ENCODE measurements around the gene SIAH1. TPM values are rescaled to one million over a fixed set of nuclear protein-coding genes. Genes with fewer than 3 reads are reported as not detected.

The SIAH1 gene
- total RNA-seq, 1 experiment from 2014 or later: 29.9 TPM

- no peak overlapping the region for H3K27ac Mint-ChIP-seq
- TF ChIP-seq, protein P1, sequence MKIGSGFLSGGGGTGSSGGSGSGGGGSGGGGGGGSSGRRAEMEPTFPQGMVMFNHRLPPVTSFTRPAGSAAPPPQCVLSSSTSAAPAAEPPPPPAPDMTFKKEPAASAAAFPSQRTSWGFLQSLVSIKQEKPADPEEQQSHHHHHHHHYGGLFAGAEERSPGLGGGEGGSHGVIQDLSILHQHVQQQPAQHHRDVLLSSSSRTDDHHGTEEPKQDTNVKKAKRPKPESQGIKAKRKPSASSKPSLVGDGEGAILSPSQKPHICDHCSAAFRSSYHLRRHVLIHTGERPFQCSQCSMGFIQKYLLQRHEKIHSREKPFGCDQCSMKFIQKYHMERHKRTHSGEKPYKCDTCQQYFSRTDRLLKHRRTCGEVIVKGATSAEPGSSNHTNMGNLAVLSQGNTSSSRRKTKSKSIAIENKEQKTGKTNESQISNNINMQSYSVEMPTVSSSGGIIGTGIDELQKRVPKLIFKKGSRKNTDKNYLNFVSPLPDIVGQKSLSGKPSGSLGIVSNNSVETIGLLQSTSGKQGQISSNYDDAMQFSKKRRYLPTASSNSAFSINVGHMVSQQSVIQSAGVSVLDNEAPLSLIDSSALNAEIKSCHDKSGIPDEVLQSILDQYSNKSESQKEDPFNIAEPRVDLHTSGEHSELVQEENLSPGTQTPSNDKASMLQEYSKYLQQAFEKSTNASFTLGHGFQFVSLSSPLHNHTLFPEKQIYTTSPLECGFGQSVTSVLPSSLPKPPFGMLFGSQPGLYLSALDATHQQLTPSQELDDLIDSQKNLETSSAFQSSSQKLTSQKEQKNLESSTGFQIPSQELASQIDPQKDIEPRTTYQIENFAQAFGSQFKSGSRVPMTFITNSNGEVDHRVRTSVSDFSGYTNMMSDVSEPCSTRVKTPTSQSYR (CRISPR knock-in tag; IDR thresholded peaks at IDR 0.05): no peak
- TF ChIP-seq ATF3 (CRISPR knock-in tag; conservative IDR thresholded peaks at IDR 0.05) (no peak), TEAD4 (CRISPR knock-in tag; IDR thresholded peaks at IDR 0.05) (no peak), ZNF512 (CRISPR knock-in tag; IDR thresholded peaks at IDR 0.05; ENCODE audit: borderline replicate concordance) (no peak), FOXJ3 (CRISPR knock-in tag; IDR thresholded peaks at IDR 0.05; ENCODE audit: borderline replicate concordance) (no peak), GTF2I (CRISPR knock-in tag; conservative IDR thresholded peaks at IDR 0.05) (no peak), NR2C2 (CRISPR knock-in tag; IDR thresholded peaks at IDR 0.05) (no peak), ATF1 (CRISPR knock-in tag; IDR thresholded peaks at IDR 0.05) (no peak), MYBL2 (CRISPR knock-in tag; IDR thresholded peaks at IDR 0.05) (no peak), ZMAT4 (CRISPR knock-in tag; IDR thresholded peaks at IDR 0.05) (no peak), MXD4 (CRISPR knock-in tag; IDR thresholded peaks at IDR 0.05; ENCODE audit: borderline replicate concordance) (no peak)
- TF ChIP-seq, protein P2, sequence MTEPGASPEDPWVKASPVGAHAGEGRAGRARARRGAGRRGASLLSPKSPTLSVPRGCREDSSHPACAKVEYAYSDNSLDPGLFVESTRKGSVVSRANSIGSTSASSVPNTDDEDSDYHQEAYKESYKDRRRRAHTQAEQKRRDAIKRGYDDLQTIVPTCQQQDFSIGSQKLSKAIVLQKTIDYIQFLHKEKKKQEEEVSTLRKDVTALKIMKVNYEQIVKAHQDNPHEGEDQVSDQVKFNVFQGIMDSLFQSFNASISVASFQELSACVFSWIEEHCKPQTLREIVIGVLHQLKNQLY (CRISPR knock-in tag; IDR thresholded peaks at IDR 0.05): no peak
- TF ChIP-seq, protein P3, sequence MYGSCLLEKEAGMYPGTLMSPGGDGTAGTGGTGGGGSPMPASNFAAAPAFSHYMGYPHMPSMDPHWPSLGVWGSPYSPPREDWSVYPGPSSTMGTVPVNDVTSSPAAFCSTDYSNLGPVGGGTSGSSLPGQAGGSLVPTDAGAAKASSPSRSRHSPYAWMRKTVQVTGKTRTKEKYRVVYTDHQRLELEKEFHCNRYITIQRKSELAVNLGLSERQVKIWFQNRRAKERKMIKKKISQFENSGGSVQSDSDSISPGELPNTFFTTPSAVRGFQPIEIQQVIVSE (CRISPR knock-in tag; IDR thresholded peaks at IDR 0.05; ENCODE audit: borderline replicate concordance): no peak
- TF ChIP-seq, protein P4, sequence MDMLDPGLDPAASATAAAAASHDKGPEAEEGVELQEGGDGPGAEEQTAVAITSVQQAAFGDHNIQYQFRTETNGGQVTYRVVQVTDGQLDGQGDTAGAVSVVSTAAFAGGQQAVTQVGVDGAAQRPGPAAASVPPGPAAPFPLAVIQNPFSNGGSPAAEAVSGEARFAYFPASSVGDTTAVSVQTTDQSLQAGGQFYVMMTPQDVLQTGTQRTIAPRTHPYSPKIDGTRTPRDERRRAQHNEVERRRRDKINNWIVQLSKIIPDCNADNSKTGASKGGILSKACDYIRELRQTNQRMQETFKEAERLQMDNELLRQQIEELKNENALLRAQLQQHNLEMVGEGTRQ (CRISPR knock-in tag; IDR thresholded peaks at IDR 0.05): no peak
- TF ChIP-seq, protein P5, sequence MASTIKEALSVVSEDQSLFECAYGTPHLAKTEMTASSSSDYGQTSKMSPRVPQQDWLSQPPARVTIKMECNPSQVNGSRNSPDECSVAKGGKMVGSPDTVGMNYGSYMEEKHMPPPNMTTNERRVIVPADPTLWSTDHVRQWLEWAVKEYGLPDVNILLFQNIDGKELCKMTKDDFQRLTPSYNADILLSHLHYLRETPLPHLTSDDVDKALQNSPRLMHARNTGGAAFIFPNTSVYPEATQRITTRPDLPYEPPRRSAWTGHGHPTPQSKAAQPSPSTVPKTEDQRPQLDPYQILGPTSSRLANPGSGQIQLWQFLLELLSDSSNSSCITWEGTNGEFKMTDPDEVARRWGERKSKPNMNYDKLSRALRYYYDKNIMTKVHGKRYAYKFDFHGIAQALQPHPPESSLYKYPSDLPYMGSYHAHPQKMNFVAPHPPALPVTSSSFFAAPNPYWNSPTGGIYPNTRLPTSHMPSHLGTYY (CRISPR knock-in tag; IDR thresholded peaks at IDR 0.05): no peak
These were observed 56.1 kb downstream of the SIAH1 start for GRCh38 chr16:48329138-48329537.

DNA sequence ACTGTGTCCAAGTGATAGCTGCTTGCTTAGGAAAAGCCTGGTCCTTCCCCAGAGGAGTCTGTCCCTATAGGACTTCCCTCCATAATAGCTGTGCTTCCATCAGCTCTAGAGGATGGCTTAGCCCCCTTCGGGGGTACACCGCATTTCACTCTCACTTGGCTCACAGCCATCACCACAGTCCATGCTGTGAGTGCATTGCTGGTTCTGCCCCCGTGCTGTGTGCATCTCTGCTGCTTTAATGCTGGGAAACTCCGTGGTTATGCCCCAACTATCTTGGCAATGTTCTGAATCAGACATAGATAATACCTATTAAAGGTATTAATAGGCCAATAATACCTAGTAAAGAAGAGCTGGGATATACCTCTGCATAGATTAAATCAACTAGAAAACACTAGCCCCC, 58.3 kb downstream of the SIAH1 start:
- no peak overlapping the region for H3K27ac Mint-ChIP-seq
- CTCF ChIA-PET: interaction anchor here (1.6 kb wide), 1 partner anchor 303 kb away, joined by 4 read pairs; no protein-coding TSS in a partner anchor

More at GRCh38 chr16:48329138-48329537, 56.1 kb downstream of the SIAH1 start:
- ATAC-seq (no peak), DNase-seq (ENCODE audit: low spot score) (no peak)
- ChIA-PET CTCF (interaction anchor here (0.8 to 0.9 kb wide), 2 partner anchors 8 to 302 kb away, joined by 3 to 4 read pairs; no protein-coding TSS in a partner anchor), POLR2A (no interaction called here)
- H3K36me3 Mint-ChIP-seq: peaks cover 2% of the 10 kb centered on the region; the same call in 1 of the 2 replicates
- H3K9me3 Mint-ChIP-seq: no peaks in the 10 kb centered on the region
- peaks cover 14% of the 10 kb centered on the region for H3K4me1 Mint-ChIP-seq
- H3K27me3 Mint-ChIP-seq (ENCODE audit: low read depth): no peaks in the 10 kb centered on the region
- H3K4me3 Mint-ChIP-seq: no peak overlapping the region

More for the DNA sequence above, 58.3 kb downstream of the SIAH1 start:
- no peak overlapping the region for H3K4me3 Mint-ChIP-seq
- no peaks in the 10 kb centered on the region for H3K27me3 Mint-ChIP-seq (ENCODE audit: low read depth)
- ATAC-seq (no peak), DNase-seq (ENCODE audit: low spot score) (no peak)
- no peaks in the 10 kb centered on the region for H3K9me3 Mint-ChIP-seq
- POLR2A ChIA-PET: no interaction called here
- H3K4me1 Mint-ChIP-seq: 0 out of 2 replicates have a peak, but pooled peaks cover 2% of the 10 kb centered on the region
- H3K36me3 Mint-ChIP-seq: peaks cover 5% of the 10 kb centered on the region; the same call in 1 of the 2 replicates
- TF ChIP-seq, protein P6, sequence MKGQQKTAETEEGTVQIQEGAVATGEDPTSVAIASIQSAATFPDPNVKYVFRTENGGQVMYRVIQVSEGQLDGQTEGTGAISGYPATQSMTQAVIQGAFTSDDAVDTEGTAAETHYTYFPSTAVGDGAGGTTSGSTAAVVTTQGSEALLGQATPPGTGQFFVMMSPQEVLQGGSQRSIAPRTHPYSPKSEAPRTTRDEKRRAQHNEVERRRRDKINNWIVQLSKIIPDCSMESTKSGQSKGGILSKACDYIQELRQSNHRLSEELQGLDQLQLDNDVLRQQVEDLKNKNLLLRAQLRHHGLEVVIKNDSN (CRISPR knock-in tag; IDR thresholded peaks at IDR 0.05): no peak
- TF ChIP-seq, protein P4 (CRISPR knock-in tag; IDR thresholded peaks at IDR 0.05): no peak
- TF ChIP-seq SOX15 (CRISPR knock-in tag; IDR thresholded peaks at IDR 0.05): no peak
- no peak for TF ChIP-seq ZNF671 (CRISPR knock-in tag; IDR thresholded peaks at IDR 0.05)
- no peak for TF ChIP-seq GTF2I (CRISPR knock-in tag; conservative IDR thresholded peaks at IDR 0.05)
- TF ChIP-seq TEAD1 (CRISPR knock-in tag; IDR thresholded peaks at IDR 0.05): no peak

Data from WTC11 (cell line).